HuH-7.5 (cell line): ENCODE measurements around the gene SPAG5.
A peak's percentile ranks its signal among the peaks of the same experiment; 100 is the strongest.
"Not testable (repeated sequence)": the region's sequence is repeated elsewhere in the genome, so short reads cannot be mapped to it uniquely, and the experiment has no call there.

Experiments
- DNase-seq: peaks from one replicate; pipeline ENCODE4 v3.0.0; 2011; ENCODE audit warnings: low spot score

The SPAG5 gene

GRCh38 chr17:28612936-28613872, 14.4 kb upstream of the SPAG5 start:
- peak; percentile 41 for DNase-seq

DNA sequence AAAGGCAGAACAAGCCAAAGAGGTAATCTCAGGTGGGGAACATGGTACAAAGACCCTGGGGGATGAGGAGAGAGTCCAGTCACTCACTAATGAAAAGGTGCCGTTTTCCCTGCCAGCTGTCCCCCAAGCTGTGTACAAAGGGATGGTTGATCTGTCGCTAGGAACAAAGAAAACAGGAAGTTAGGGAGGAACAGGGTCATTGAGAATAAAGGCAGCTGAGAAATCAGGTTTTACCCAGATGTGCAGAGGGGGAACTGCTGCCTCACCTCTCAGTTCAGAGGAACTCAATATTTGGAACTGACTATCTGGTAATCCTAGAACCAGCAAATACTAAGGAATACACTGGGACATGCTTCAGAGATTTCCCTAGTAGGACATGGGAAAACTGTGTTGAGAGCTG, 13.7 kb upstream of the SPAG5 start:
- DNase-seq, result no peak

DNA sequence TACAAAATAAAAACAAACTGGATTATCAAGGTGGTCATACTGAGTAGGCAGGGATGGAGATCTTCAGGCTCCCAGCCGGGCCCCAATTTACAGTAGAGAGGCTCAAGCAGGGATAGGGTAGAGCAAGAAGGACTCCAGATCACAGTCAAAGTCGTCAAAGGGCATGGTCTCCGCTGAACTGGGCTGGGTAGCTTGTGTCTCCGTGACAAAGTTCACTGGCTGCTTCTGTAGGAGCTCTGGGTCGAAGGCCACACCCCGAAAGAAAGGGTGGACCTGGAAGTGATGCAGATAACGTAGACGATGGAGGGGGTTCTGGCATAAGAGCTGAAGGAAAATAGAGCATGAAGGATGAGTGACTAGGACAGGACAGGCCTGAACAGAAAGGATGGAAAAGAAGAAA, 11.6 kb upstream of the SPAG5 start:
- DNase-seq, result no peak

GRCh38 chr17:28604031-28604430, 5.2 kb upstream of the SPAG5 start:
- DNase-seq, result not testable (repeated sequence)

GRCh38 chr17:28599311-28600184, 723 bp upstream of the SPAG5 start:
- peak; percentile 53 for DNase-seq

- DNase-seq, result no peak
These were observed 436 bp downstream of the SPAG5 start for GRCh38 chr17:28598389-28598788.

DNA sequence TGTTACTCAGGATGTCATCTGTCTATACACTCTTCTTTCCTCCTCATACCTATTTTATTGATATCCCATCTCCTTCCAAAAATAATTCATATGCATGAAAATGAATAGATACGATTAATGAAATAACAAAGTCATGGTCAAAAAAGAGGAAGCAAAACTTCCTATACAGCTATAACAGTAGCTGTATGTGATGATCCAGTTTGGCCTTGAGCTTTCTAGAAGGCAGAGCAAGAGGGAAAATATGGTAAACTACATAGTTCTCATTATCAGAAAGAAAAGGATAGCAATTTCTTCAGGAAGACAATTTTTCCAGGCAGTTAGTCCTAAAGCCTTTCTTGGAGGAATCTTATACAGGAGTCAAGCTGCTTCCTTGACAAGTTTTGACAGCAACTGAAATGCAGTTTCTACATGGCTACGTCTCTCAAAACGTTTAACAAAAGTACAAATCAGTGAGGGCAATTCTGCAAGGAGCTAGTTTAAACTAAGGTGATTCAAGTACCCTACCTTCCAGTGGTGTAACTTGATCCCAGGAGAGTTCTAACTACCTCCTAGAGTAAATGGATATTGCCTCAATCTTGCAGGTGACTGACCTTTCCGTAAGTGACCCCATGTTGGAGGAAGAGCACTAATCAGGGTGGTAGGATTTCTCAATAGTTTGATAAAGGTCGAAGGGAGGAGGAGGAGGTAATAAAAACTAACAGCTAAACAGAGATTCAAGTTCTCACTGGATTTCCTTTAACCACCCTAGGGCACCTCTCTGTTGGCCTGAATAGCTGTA, 1.0 kb downstream of the SPAG5 start:
- DNase-seq, result peak; percentile 62

DNA sequence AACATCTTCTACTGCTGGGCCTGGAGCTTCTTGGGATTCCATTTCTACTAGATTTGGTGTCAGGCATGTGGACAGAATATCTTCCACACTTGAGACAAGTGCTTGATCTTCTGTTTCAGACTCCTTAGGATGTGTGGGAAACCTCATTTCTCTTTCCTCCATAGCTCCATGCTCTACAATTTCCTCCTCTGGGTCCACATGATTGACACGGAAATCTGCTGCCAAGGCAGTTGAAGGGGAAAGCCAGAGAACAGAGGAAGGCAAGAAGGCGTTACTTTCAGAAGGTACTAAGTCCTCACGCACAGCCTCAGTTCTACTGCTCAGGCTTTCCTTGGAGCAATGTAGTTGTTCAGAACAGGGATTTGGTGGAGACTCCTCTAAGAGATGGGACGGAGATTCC, 6.6 kb downstream of the SPAG5 start:
- no peak for DNase-seq

DNA sequence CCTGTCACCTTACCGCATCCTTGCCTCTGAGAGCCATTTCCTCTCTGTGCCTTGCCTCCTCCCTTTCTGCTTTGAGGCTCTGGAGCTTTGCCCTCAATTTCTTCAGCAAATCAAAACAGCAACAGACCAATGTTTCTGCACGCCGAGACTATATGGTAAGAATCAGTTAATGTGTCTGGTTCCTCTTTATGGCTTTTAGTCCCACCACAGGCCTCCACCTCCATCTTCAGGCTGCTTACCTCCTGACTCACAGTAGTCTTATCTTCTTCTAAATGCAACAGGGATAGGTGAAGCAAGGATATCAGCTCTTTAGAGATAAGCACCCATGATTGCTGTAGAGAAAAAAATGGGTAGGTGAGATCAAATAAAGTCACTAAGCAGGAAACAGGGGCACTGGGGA, 13.0 kb downstream of the SPAG5 start:
- no peak for DNase-seq

- DNase-seq, result no peak
These were observed 14.4 kb downstream of the SPAG5 start for GRCh38 chr17:28584434-28584833.

GRCh38 chr17:28582513-28582912, 16.3 kb downstream of the SPAG5 start:
- DNase-seq, result no peak

DNA sequence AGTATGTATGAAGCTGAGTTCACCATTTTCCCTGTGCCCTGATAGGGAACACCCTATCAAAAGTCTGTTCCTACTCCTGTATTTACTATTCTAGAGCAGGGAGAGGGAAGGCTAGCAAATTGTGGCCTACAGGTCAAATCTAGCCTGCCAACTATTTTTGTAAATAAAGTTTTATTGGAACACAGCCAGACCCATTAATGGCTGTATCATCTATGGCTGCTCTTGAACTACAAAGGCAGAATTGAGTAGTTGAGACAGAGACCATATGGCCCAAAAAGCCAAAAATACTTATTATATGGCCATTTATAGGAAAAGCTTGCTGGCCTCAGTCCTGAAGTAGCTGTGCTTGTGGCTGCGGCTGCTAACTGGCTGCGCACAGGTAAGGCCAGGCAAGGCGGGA, 17.9 kb downstream of the SPAG5 start:
- no peak for DNase-seq

GRCh38 chr17:28579526-28579925, 19.3 kb downstream of the SPAG5 start:
- no peak for DNase-seq

DNA sequence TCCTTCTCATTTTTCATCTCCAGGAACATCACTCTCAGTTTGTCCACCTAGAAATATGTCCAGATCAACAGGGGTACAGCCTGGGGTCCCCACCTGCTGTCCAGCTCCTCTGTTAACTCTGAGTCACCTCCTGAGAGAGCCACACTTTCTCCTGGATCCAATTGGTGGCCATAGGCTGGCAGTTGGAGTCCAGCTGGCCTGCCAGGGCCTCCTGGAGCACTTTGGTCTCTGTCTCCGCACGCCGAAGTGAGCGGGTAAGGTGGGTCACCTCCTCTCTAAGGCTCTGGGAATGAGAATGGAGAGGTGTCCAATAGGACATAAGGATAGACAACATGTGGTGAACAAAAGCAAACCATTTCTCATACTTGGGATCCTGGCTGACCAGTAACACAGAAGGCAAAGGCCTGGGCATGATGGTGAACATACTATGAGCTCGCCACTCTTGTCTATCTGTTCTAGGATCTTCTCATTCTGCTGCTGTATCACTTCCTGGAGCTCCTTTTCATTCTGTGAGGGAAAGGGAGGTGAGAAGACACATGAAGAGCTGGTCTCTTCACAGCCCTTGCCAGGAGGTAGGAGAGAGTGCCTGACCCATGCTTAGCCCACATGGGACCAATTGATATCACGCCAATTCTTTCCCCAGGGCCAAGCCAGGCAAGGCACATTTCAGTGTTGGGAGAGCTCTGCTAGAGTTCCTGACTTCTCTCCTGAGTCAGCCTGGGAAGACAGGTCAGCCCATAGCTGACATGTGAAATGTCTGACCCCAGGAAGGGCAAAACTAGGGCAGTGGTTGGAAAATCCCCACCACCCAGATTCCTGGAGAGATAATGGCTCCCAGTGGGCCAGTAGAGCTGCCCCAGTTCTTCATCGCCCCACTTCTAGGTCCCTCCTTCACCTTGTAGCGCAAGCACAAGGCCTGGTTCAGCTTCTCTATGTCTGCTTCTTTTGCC, 20.3 kb downstream of the SPAG5 start:
- DNase-seq, result no peak

DNA sequence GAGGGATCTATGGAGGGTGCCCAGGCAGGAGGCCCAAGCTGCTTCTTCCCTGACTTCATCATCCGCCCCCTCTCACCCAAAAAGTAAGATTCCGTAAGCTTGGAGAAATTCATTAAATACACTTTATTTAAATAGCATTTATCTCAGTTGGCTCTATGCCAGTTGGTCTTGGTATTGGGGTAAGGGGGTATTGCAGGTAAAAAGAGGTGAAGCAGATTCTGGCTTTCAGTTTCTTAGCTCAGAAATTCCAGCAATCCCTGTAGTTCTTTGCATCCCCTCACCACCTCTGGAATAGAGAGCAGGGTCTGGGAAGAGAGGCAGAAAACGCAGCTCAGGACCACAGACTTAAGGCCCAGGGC, 21.4 kb downstream of the SPAG5 start:
- no peak for DNase-seq

DNA sequence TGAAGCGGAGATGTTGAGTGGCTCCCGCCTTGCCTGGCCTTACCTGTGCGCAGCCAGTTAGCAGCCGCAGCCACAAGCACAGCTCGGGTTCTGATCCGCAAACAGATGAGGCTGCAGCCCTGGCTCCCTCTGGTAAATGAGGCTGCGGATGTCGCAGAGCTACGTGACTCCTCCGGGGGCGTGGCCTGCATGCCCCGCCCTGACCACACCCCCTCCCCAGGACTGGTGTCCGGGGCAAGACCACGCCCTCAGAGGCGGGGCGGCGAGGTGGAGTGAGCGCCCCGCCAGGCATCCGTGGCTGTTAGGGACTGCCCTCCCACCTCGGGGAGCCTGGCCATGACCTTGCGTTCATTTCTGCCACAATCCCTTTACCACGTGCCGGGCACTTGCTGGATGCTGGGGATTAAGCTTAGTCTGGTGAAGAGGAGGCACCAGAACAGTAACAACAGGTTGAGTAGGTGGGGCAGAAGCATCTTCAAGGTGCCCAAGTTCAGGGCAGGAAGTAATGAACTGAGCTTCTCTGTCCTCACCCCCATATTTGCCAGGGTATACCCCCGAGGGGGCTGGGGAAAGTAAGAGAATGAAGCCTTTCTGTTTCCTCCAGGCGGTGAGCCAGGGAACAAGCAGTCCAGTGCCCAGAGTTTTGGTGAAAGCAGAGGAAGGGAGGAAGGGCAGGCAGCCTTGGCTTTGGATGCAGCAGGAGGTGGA, 21.9 kb downstream of the SPAG5 start, which contains the start of gene ALDOC:
Gene ALDOC, minus strand, starts transcription at position 138 of the 708 bp plus-strand sequence. CDS start 1,363 bp downstream, outside the sequence.
- DNase-seq, result peak; percentile 97

GRCh38 chr17:28576016-28576415, 22.8 kb downstream of the SPAG5 start:
- DNase-seq, result not testable (repeated sequence)

DNA sequence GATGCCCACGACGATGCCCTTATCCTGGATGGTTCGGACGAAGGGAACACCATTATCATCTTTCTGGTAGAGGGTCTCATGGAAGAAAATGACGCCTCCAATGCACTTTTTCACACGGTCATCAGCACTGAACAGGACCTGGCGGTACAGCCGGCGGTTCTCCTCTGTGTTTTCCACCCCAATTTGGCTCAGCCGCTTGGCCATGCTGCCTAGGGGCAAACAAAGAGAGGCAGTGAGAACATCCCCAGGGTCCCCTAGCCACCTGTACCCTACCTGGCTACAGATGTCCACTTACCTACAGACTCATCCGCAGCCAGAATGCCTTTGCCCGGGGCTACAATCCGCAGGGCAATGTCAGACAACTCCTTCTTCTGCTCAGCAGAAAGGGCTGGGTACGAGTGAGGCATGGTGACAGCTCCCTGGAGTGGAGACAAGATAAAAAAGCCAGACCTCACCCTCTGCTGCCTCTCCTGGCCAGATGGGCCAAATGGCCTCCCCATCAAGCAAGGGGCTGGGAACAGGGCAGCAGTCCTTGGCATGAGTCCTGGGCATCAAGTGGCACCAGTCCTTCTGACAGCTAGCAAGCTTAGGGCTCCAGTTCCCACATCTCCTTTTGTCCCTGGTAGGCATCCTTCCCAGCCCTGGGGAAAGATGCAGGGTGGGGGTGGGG, 23.6 kb downstream of the SPAG5 start:
- DNase-seq, result no peak

GRCh38 chr17:28574526-28574925, 24.3 kb downstream of the SPAG5 start:
- DNase-seq, result no peak
